H54 (cell line): Measurements from ENCODE around the gene POC1B.

Experiments
- DNase-seq: peaks from one replicate; pipeline ENCODE4 v3.0.0; 2011; ENCODE audit warnings: low spot score, mixed read lengths; ENCODE audit not compliant: insufficient read length
- FAIRE-seq: peaks from 3 replicates; lab custom pipeline; 2011; peaks lifted over from hg19 to GRCh38; lab: Jason Lieb, UNC
- POLR2A ChIP-seq: IDR thresholded peaks from 2 replicates; pipeline ENCODE4 v1.6.1; 2011; ENCODE audit warnings: low read depth, mild to moderate bottlenecking, low read length

POC1B gene

DNA sequence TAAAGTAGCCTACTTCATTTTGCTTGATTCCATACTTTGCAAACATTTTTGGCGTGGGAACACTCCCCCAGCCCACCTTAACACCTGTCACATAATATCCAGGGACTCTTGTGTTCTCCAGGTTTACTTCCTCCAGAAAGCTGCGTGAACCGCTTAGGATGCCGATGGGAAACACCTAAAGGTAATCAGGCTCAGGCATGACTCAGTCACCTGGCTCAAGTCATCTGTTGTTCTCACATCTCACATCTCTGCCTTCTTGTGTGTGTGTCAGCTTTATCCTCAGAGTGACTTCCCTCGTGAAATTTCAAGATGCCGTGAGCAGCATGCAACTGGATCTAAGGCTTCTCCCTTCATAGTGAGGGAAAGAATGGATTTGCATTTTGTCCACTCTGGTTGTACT is 125.4 kb downstream of the POC1B start:
- DNase-seq, result no peak
- FAIRE-seq, result no peak

DNA sequence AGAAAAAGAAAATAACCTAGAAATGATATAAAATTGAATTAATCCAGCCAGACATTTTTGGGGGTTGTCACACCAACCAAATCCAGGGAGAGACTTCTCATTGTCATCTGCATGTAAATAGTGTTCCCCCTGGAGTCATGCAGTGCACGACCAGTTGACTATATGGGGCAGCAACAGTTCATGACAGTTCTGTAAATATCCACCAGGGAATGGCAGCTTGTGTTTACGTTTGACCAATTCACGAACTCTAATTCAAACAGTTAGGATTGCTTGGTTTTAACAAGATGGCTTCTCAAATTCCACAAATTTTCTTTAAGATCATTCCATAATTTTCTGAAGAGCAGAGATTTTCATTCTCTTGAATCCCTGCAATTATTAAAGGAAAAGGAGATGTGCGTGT is 130.1 kb downstream of the POC1B start:
- no peak for TF ChIP-seq POLR2A
- DNase-seq (no peak), FAIRE-seq (no peak)

More for the DNA sequence above, 125.4 kb downstream of the POC1B start:
- no peak for TF ChIP-seq POLR2A

DNA sequence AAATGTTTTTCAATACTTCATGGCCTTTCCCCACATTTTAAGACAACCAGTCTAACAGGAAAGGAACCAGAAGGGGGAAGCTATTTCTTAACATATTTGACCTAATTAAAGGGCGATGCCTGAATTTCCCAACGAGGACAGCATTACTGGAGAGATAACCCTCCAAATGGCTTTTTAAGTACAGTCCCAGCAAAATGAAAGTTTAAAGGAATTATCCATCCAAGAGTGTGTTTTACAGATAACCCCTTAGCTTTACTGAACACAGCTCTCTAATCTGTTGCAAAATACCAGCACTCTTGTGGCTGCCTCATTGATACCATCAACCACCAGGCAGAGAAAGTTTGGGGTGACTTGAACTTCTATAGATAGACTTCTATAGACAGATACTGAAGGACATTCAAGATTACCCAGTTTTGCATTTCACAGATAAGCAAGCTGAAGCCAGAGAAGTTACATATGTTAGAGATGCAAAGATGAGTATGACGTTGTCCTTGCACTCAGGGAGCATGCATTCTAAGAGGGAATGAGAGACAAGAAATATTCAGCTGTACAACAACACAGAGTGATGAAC is 132.2 kb downstream of the POC1B start:
- FAIRE-seq (no peak), DNase-seq (no peak)
- TF ChIP-seq POLR2A, result no peak

DNA sequence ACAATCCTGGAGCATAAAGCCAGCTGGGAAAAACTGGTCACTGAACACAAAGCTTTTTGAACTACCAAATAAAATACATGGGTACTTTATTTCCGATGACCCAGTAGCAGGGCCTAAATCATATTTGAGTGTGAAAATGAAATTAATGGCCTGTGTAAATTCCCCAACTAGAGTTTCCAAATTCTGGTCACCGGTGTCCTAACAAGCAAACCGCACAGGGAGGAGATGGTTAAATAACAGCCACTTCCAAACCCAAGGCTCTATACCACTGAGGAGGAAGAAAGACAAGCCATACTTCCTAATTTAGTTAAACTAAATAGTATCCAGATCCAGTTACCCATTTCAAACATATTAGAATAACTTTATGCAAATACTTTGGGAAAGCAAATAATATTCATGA is 133.5 kb downstream of the POC1B start:
- DNase-seq, result no peak
- no peak for TF ChIP-seq POLR2A
- FAIRE-seq, result no peak

DNA sequence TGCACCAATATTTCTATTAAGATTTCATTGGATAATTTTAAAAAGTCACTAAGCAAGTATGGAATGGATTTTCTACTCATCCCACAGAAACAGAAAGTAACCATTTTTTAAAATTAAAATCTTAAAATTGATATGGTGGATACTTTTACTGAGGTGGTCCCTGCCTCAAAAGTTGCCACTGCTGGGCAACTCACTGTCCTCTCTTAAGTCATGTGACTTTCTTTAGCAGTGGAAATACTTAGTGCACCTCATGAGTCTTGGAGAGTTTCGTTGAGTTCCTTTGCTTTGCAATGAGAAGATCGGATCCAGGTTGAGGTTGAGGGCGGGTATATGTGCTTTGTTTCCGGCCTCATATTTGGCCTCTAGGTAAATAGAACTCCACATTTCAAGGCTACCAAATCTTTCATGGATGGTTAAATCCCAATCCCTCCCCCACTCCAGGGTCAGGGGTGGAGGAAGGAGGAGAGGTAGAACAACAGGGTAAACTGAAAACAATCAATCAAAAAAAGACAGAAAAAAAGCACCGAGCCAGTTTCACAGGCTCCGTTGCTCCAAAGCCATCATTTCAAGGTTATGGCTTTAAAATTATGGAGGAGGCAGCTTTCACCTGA is 134.0 kb downstream of the POC1B start:
- no peak for TF ChIP-seq POLR2A
- no peak for DNase-seq
- FAIRE-seq, result no peak

DNA sequence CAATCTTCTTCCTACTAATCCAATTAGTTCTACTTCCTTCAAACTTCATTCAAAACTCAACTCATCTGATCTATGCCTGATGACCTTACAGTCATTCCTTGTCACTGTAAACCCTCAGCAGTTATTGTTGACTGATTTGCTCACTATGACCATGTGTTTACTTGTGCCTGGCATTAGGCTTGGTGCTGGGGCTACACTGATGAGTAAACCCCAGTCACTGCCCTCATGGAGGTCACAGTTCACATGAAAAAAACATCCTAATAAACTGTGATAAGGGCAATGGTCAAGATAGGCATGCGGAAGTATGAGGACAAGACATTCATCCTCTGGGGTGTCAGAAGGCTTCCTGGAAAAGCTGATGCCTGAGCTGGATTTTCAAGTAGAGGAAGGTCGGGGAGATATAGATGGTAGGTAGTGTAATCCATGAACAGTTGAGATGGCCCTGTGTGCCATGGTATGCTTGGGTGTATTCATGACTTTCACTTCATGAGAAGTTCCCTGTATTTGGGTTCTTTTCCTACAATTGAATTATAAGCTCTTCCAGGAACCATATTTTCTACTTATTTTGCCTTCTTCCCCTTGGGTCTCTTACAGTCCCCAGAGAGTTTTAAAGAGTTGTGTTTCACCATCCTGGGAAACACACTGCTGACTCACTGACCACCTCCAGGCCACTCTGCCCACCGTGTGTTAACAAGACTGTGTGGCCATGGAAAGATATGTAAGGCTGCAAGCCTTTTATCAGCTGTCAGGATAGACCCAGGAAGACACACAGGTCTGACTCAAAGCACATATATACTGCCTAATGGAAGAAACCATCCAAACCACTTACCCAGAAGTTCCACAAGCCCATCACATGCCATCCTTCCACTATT is 134.8 kb downstream of the POC1B start:
- DNase-seq (no peak), FAIRE-seq (peak; percentile 69)

DNA sequence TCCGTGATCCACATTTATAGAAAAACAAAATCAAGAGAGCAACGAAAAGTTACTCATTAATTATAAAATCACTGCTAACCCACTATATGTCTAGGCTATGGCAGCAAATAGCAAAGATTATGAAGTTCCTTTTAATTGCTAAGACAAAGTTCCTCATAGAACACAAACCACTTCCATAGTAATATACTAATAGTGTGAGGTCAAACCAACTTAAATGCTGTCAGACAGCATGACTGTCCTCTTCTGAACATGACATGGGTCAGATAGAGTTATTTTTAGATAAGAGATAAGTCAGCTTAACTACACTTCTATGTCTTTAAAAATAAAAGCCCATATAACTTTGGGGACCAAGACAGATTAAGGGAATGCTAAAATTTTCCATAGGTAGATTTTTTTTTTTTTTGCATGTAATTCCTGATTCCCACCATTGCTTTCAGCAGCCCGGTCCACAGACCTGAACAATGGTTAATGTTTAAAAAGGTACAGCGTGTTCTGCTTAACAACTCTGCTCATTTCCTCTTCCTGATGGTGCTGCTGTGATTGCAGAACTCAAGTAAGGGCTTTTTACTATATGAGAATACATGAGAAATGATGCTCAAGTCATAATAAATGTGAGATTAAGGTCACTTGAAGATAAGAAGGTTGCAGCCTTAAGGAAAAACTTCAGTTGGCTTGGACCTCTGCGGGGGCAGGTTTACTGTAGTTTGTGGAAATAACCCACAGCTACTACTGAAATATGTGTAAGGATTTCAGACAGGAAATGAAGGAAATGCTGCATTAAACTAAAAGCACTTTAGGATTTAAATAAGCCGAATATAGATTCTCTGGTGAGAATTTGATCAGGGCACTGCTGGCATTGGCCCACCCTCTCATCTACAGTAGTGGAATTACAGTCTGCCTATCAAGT is 135.8 kb downstream of the POC1B start:
- no peak for TF ChIP-seq POLR2A
- DNase-seq (no peak), FAIRE-seq (no peak)

More for the DNA sequence above, 134.8 kb downstream of the POC1B start:
- no peak for TF ChIP-seq POLR2A

DNA sequence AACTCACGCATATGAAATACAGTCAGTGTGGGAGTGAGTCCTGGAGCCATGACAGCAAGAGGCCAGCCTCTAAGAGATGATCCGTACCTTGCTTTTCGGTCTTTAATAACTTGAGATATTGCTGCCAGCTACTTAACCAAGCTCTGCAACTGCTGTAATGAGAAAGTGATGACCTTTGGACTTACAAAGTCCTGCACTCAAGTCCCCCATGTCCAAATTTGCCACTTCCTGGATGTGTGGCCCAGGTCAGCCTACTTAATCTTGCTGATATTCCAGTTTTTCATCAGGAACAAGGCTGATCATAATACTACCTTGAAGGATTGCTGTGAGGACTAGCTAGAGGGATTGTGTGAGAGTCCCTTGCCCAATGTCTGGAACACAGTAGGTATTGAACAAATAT is 139.7 kb downstream of the POC1B start:
- TF ChIP-seq POLR2A, result no peak
- FAIRE-seq, result no peak

DNA sequence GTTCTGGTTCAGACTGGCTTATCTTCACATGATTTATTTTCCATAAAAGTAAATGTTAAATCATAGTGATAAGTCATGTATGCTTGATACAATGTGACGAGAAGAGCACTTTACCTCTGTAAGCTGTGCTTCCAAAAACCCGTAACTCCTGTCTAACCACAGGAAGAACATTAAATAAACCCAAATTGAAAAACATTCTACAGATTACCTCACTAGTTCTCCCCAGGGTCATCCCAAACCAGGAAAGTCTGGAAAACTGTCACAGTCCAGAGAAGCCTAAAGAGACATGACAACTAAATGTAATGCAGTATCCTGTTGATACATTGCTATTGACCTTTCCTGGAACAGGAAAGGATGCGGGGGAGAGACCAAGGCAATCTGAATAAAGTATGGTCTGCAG is 141.0 kb downstream of the POC1B start:
- FAIRE-seq (no peak), DNase-seq (no peak)
- TF ChIP-seq POLR2A, result no peak

More for the DNA sequence above, 139.7 kb downstream of the POC1B start:
- DNase-seq, result no peak

DNA sequence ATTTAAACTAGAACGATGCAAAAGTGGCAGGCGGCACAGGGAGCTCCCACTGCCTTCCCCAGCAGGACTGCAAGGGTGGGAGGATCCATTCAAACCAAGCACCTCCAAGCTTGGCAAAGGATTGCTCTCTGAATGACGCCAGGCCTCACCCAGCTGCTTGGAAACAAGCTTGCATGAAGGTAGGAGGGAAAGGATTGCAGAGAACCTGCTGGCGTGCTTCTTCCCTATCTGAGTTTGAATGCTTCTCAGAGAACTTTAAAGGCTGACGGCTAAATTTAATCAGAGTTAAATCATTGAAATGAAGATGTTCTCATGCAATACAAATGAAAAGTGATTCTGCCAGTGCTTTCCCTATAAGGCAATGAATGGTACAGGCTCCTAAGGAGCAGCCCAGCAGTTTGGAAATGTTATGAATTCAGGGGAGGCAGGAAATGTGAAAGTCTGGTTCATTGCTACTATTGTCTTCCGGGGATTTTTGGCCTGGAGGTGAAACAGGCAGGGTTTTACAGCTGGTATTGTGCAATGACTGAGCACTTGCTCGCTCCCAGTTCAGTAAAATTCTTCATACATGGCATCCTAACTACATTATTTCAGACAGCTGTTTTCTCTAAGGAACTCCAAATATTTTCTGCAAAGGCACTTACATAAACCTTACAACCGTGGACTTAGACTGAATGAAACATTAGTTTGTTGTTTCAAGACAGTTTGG is 141.6 kb downstream of the POC1B start:
- peak; percentile 48 for FAIRE-seq
- no peak for DNase-seq
- no peak for TF ChIP-seq POLR2A

DNA sequence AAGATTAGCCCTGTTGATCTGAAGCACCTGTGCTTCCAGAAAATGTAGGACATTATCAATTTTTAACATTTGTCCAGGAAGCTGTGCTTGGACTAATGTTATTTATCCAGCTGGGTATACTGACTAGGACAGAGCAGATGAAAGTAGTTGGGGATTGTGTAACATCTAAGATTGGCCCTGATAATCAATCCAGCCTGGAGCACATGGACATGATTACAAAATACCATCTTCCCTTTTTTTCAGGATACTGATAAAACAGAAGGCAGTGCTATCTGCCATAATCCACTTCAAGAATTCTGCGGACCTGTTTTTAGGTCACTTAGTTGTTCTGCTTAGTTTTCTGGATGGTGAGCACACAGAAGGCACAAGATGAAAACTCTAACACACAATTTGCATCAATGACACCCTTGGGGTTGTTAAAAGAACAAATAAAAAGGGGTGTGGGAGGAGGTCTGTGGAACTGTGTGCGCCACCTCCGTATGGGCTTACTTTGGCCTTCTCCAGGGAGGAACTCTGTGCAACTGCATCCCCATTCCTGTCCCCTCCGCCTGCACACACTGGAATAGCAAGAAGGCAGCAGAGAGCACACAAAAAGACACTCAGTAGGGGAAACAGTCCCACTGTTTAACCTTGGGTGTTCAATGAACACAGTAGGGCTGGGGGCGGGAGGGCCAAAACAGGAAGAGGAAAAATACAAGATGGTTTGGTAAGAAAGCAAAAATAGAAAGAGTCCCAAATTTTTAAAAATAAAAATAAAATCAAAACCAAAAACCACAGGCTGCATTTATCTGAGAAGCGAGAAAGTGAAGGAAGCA is 142.4 kb downstream of the POC1B start:
- no peak for DNase-seq
- no peak for FAIRE-seq
- TF ChIP-seq POLR2A, result no peak

DNA sequence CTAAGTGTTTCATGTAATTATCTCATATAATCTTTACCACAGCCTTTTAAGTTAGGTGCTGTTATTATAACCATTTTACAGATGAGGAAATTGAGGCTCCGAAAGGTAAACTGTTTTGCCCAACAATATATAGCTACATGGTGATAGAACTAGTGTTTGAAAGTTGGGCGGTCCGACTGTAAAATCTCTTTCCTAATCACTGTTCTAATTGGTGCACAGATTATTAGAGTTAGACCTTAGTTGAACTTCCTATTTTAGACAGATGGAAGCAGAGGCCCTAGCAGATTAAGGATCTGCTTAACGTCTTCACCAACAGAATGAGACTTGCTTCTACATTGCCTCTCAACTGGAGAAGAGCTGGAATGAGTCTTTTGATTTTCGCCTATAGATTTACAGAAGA is 143.5 kb downstream of the POC1B start:
- TF ChIP-seq POLR2A, result no peak
- DNase-seq (no peak), FAIRE-seq (no peak)

DNA sequence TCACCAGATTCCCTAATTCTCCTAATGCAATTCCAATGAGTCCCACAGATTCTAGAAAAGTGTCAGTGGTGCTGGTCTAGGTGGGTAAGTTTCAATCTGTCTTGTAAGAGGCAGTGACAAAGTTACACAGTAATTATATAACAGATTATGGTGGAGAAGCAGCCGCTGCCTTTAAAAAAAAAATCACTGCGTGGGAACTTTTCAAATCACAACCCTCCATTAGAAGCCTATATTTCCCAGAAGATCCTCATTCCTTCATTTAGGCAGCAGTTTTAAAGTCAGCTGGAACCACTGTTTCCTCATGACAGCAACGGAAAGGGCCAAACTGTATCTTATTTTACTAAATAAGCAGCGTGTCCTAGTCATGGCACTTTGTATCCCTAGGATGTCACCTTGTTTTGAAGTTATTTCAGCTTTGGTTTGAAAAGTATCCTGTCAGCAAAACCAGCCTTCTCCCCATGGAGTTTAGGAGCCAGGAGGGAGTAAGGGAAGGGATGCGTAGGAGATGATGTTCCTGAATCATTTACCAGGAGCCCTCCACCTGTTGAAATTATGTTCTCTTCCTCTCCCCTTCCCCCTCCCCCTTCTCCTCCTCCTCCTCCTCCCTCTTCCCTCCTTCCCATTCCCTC is 145.9 kb downstream of the POC1B start:
- TF ChIP-seq POLR2A, result no peak
- no peak for FAIRE-seq
- DNase-seq, result no peak
